SJSA1 (cell line): ENCODE results near the gene TMPRSS4. TPM values are rescaled to one million over a fixed set of nuclear protein-coding genes. Genes with fewer than 3 reads are reported as not detected.

Source experiments
- DNase-seq, 2 experiments: peaks; one replicate each; pipeline ENCODE4 v3.0.0-alpha.2; 2015 to 2020; ENCODE audit warnings: low spot score in 2 of 2, low read depth in 1 of 2
- H3K27ac ChIP-seq: fragments of 250-450 bp; sonication (Bioruptor Pico); 2 replicates; pipeline ENCODE4 v1.5.1; 2020; ENCODE audit warnings: mild to moderate bottlenecking, moderate library complexity
- H3K27me3 ChIP-seq: fragments of 250-450 bp; sonication (Bioruptor Pico); replicated peaks from 2 replicates; pipeline ENCODE4 v1.5.1; 2020; ENCODE audit warnings: mild to moderate bottlenecking, moderate library complexity
- H3K36me3 ChIP-seq: fragments of 250-450 bp; sonication (Bioruptor Pico); 2 replicates; pipeline ENCODE4 v1.5.1; 2020; ENCODE audit warnings: mild to moderate bottlenecking
- H3K4me1 ChIP-seq: fragments of 250-450 bp; sonication (Bioruptor Pico); replicated peaks from 2 replicates; pipeline ENCODE4 v1.6.1; 2021; ENCODE audit warnings: mild to moderate bottlenecking
- H3K4me3 ChIP-seq: fragments of 250-450 bp; sonication (Bioruptor Pico); 2 replicates; pipeline ENCODE4 v1.5.1; 2020; ENCODE audit warnings: mild to moderate bottlenecking
- H3K9me3 ChIP-seq: fragments of 250-450 bp; sonication (Bioruptor Pico); replicated peaks from 2 replicates; pipeline ENCODE4 v1.5.1; 2020; ENCODE audit warnings: mild to moderate bottlenecking
- total RNA-seq: library from RNA; depleted of rRNA; stranded (reverse); fragments of >200 nt; shearing (Covaris generic); gene quantifications from 2 replicates; pipeline ENCODE4 v1.2.3, GENCODE V29; 2014

TMPRSS4 gene
- total RNA-seq, 1 experiment from 2014 or later = not detected

GRCh38 chr11:118095967-118096367 lies 19.1 kb downstream of the TMPRSS4 start:
- Histone ChIP-seq H3K27me3 (no peaks in the 10 kb centered on the region), H3K27ac (no peak overlapping the region), H3K4me3 (no peak overlapping the region), H3K9me3 (no peaks in the 10 kb centered on the region), H3K4me1 (no peaks in the 10 kb centered on the region), H3K36me3 (no peaks in the 10 kb centered on the region)
- no peak for DNase-seq

- no peak for DNase-seq
- no peaks in the 10 kb centered on the region for H3K4me1 ChIP-seq
- H3K36me3 ChIP-seq = no peaks in the 10 kb centered on the region
- H3K4me3 ChIP-seq = no peak overlapping the region
- no peaks in the 10 kb centered on the region for H3K27me3 ChIP-seq
- H3K9me3 ChIP-seq = no peaks in the 10 kb centered on the region
- H3K27ac ChIP-seq = no peak overlapping the region
Measured at GRCh38 chr11:118098996-118099837, 22.3 kb downstream of the TMPRSS4 start.

- no peaks in the 10 kb centered on the region for H3K4me1 ChIP-seq
- DNase-seq = no peak
- H3K27me3 ChIP-seq = no peaks in the 10 kb centered on the region
- H3K36me3 ChIP-seq = no peaks in the 10 kb centered on the region
- no peak overlapping the region for H3K27ac ChIP-seq
- no peaks in the 10 kb centered on the region for H3K9me3 ChIP-seq
- no peak overlapping the region for H3K4me3 ChIP-seq
Measured at GRCh38 chr11:118099838-118100556, 23.1 kb downstream of the TMPRSS4 start.

- H3K4me1 ChIP-seq = no peaks in the 10 kb centered on the region
- no peaks in the 10 kb centered on the region for H3K27me3 ChIP-seq
- no peak overlapping the region for H3K4me3 ChIP-seq
- H3K36me3 ChIP-seq = no peaks in the 10 kb centered on the region
- H3K27ac ChIP-seq = no peak overlapping the region
- DNase-seq = no peak
- no peaks in the 10 kb centered on the region for H3K9me3 ChIP-seq
Measured at GRCh38 chr11:118100691-118101232, 23.9 kb downstream of the TMPRSS4 start.

GRCh38 chr11:118102721-118103261 lies 25.9 kb downstream of the TMPRSS4 start:
- Histone ChIP-seq H3K4me3 (no peak overlapping the region), H3K27me3 (no peaks in the 10 kb centered on the region), H3K4me1 (no peaks in the 10 kb centered on the region), H3K27ac (no peak overlapping the region), H3K36me3 (no peaks in the 10 kb centered on the region), H3K9me3 (no peaks in the 10 kb centered on the region)
- no peak for DNase-seq

- Histone ChIP-seq H3K27me3 (no peaks in the 10 kb centered on the region), H3K36me3 (no peaks in the 10 kb centered on the region), H3K9me3 (no peaks in the 10 kb centered on the region), H3K4me1 (no peaks in the 10 kb centered on the region), H3K4me3 (no peak overlapping the region), H3K27ac (no peak overlapping the region)
- no peak for DNase-seq
Measured at GRCh38 chr11:118104491-118104890, 27.6 kb downstream of the TMPRSS4 start.

GRCh38 chr11:118105657-118106305 lies 28.9 kb downstream of the TMPRSS4 start:
- Histone ChIP-seq H3K27me3 (no peaks in the 10 kb centered on the region), H3K9me3 (no peaks in the 10 kb centered on the region), H3K36me3 (no peaks in the 10 kb centered on the region), H3K4me3 (no peak overlapping the region), H3K27ac (no peak overlapping the region), H3K4me1 (no peaks in the 10 kb centered on the region)
- DNase-seq = no peak

- no peaks in the 10 kb centered on the region for H3K36me3 ChIP-seq
- no peaks in the 10 kb centered on the region for H3K4me1 ChIP-seq
- H3K27me3 ChIP-seq = no peaks in the 10 kb centered on the region
- DNase-seq = no peak
- H3K27ac ChIP-seq = no peak overlapping the region
- no peak overlapping the region for H3K4me3 ChIP-seq
- H3K9me3 ChIP-seq = no peaks in the 10 kb centered on the region
Measured at GRCh38 chr11:118106789-118107335, 30.0 kb downstream of the TMPRSS4 start.

GRCh38 chr11:118108513-118108912 lies 31.6 kb downstream of the TMPRSS4 start:
- Histone ChIP-seq H3K27ac (no peak overlapping the region), H3K27me3 (no peaks in the 10 kb centered on the region), H3K9me3 (no peaks in the 10 kb centered on the region), H3K36me3 (no peaks in the 10 kb centered on the region), H3K4me1 (no peaks in the 10 kb centered on the region), H3K4me3 (no peak overlapping the region)
- DNase-seq = no peak

- Histone ChIP-seq H3K36me3 (no peaks in the 10 kb centered on the region), H3K27ac (no peak overlapping the region), H3K4me1 (no peaks in the 10 kb centered on the region), H3K27me3 (no peaks in the 10 kb centered on the region), H3K9me3 (no peaks in the 10 kb centered on the region), H3K4me3 (no peak overlapping the region)
- no peak for DNase-seq
Measured at GRCh38 chr11:118109231-118109630, 32.4 kb downstream of the TMPRSS4 start.

- Histone ChIP-seq H3K36me3 (no peaks in the 10 kb centered on the region), H3K4me1 (no peaks in the 10 kb centered on the region), H3K27ac (no peak overlapping the region), H3K4me3 (no peak overlapping the region), H3K27me3 (no peaks in the 10 kb centered on the region), H3K9me3 (no peaks in the 10 kb centered on the region)
- no peak for DNase-seq
Measured at GRCh38 chr11:118111019-118111743, 34.3 kb downstream of the TMPRSS4 start.

GRCh38 chr11:118111744-118112035 lies 34.8 kb downstream of the TMPRSS4 start:
- Histone ChIP-seq H3K27ac (no peak overlapping the region), H3K9me3 (no peaks in the 10 kb centered on the region), H3K4me3 (no peak overlapping the region), H3K27me3 (no peaks in the 10 kb centered on the region), H3K36me3 (no peaks in the 10 kb centered on the region), H3K4me1 (no peaks in the 10 kb centered on the region)
- DNase-seq = no peak
